ENCODE measurements around the gene ALCAM.

Gene ALCAM

DNA sequence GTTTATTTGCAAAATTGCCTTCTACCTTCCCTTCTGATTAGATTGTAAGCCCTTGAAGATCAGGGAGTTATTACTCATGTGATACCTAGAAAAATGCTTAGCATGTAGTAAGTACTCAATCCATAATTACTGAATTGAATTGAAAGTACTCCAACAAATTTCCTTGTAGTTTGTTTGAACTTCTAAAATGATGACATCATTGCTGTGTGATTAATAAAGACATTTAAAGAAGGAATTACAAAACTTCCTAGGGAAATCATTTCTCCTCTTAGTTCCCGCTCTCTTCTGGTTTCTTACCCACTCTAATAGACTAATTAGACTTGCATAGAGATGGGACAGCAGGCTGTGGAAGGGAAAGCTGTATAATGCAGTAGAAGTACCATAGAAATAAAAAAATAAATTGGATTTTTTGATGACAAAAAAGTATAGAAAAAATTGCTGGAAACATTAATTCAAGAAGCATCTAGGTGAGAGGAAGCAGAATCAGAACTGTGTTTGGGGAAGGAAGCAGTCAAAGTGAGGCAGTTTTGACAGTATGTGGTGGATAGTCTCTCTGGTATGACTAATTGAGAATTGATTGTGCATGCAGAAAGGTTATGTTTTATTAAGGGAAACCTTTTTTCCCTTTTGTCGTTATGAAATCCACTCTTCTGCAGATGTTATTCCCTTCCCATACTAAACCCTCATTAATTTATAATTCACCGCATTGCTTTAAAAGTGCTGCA is 93.0 kb downstream of the ALCAM start:
- TF ChIP-seq, protein P1, sequence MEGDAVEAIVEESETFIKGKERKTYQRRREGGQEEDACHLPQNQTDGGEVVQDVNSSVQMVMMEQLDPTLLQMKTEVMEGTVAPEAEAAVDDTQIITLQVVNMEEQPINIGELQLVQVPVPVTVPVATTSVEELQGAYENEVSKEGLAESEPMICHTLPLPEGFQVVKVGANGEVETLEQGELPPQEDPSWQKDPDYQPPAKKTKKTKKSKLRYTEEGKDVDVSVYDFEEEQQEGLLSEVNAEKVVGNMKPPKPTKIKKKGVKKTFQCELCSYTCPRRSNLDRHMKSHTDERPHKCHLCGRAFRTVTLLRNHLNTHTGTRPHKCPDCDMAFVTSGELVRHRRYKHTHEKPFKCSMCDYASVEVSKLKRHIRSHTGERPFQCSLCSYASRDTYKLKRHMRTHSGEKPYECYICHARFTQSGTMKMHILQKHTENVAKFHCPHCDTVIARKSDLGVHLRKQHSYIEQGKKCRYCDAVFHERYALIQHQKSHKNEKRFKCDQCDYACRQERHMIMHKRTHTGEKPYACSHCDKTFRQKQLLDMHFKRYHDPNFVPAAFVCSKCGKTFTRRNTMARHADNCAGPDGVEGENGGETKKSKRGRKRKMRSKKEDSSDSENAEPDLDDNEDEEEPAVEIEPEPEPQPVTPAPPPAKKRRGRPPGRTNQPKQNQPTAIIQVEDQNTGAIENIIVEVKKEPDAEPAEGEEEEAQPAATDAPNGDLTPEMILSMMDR (conservative IDR thresholded peaks at IDR 0.05; ENCODE audit: low read depth, low read length), result no peak
- DNase-seq (ENCODE audit: low read depth), result no peak
- no peak overlapping the region for H3K4me3 ChIP-seq (ENCODE audit: low read depth, low read length)

DNA sequence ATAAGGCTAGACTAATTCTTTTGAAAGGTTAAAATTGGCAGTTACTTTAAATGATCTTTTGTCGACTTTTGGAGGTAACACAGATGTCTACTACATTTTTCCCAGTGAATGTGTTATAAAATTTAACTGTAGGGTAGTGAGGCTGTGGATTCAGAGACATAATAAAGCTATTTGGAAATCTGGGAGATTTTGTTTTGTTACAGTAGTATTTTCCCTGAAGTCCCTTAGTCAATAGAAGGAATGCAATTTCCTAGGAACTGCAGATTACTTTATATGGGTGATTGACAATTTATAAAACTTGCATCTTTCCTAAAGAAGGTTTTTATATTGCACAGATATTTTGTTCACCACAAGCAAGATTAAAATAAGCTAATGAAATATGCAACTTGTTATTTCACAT is 96.9 kb downstream of the ALCAM start:
- DNase-seq (ENCODE audit: low read depth), result no peak
- TF ChIP-seq, protein P1 (conservative IDR thresholded peaks at IDR 0.05; ENCODE audit: low read depth, low read length), result no peak
- H3K4me3 ChIP-seq (ENCODE audit: low read depth, low read length), result no peak overlapping the region

DNA sequence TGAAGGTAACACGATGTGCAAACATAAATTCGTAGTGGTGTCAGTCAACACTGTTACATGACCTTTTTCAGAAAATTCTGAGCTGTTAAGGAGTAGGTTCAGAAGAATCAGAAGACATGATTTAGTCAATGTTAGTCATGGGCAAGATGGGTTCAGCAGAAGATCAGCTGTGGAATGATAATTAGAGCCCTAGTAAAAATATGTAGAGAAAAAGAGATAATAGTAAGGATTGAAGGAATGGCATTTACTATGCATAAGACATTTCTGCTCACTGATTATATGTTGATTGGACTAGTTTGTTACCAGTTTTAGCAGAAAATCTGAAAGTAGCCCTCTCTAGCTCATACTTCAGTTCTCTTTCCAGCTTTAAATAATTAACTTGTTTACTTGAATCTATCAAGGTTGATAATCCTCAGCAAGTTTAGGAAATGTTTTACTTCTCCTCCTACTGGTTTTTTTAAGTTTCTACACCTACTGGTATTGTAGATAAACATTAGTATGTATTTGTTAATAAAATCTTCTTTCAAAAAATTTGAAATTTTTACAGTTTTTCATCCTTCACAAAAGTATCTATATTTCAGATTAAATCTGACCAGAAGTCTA is 98.6 kb downstream of the ALCAM start:
- H3K4me3 ChIP-seq (ENCODE audit: low read depth, low read length), result no peak overlapping the region
- no peak for DNase-seq (ENCODE audit: low read depth)
- TF ChIP-seq, protein P1 (conservative IDR thresholded peaks at IDR 0.05; ENCODE audit: low read depth, low read length), result no peak

DNA sequence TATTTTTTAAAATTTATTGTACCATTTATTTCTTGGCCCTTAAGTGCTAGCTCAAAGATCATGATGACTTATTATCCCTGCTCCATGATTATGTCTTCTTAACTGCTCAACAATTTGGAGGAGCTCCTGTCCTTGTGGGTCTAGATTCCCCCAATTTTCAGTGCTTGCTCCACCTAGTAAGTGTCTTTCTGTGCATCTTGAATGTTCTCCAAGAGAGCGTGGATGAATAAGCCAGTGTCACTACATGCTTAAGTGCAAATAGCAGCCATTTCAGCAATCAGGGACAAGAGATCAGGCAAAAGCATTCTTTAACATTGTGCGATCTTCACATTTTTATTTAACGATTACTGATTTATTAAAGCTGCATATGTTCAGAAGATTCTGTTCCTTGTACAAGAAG is 99.4 kb downstream of the ALCAM start:
- TF ChIP-seq, protein P1 (conservative IDR thresholded peaks at IDR 0.05; ENCODE audit: low read depth, low read length), result no peak
- DNase-seq (ENCODE audit: low read depth), result no peak
- H3K4me3 ChIP-seq (ENCODE audit: low read depth, low read length), result no peak overlapping the region

DNA sequence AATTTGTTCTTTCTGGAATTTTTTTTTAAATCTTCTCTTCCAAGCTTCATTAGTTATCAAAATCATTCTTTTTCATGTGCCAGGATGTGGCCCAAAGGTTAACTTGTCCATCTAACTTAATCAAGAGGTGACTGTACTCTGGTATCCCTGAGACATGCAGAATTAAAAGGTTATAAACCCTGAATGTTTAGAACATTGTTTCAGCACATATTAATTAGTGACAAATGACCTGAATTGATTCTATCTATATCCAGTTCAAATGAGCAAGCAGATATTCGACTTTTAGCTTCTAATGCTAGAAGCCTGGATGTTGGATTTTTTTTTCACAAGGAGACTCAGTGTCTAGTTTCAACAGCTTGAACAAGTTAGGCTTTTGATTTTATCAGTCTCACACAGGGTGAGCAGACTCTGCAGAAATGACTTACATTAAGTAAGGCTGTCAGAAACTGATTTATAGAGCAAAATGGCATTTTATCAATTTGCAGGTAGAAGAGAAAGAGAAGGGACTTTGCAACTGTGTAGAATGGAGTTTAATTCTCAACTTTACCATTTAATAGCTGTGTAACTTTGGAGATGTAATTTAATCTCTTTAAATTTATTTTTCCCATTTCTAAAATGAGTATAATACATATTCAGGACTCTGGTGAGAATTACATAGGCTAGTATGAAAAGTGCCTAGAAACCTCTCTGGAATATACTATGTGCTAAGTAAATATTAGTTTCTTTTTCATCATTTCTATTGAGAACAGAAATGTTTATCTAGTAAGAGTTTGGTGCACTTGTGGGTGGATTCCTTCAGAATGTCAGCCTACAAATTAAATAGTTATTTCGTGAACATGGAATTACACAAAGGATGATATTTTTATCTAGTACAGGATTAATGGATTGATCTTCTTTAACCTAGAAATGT is 100.0 kb downstream of the ALCAM start:
- DNase-seq (ENCODE audit: low read depth), result no peak
- TF ChIP-seq, protein P1 (conservative IDR thresholded peaks at IDR 0.05; ENCODE audit: low read depth, low read length), result no peak
- H3K4me3 ChIP-seq (ENCODE audit: low read depth, low read length), result no peak overlapping the region

DNA sequence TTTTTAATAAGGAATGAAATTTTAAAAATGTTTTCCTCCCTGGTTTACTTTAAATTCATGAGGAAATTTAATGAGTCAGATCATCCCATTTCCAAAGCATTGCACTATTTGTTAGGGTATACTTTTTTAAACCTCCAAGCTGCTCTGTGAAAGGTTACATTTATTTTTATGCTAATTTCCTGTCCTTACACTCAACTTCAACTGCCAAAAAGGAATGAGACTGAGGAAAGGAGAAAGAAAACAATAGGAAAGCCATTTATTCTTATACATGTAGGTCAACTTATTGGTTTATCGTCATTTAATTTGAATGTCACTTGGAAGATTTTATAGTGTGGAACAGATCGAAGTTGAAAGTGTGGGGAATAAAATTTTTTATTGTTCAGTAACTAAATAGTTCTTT is 104.1 kb downstream of the ALCAM start:
- TF ChIP-seq, protein P1 (conservative IDR thresholded peaks at IDR 0.05; ENCODE audit: low read depth, low read length), result no peak
- no peak overlapping the region for H3K4me3 ChIP-seq (ENCODE audit: low read depth, low read length)

More for the DNA sequence above, 104.1 kb downstream of the ALCAM start:
- DNase-seq (ENCODE audit: low read depth), result no peak
